VCaP (cell line): ENCODE data around the gene MRFAP1.

Experiments used
- H3K27ac ChIP-seq: fragments of 450-650 bp; 2 replicates; pipeline ENCODE4 v1.5.1; 2017
- TF ChIP-seq, protein P1 (sequence below): fragments of 450-650 bp; conservative IDR thresholded peaks from 2 replicates; pipeline ENCODE4 v1.5.1; 2017; ENCODE audit warnings: mild to moderate bottlenecking, moderate library complexity

MRFAP1 gene

DNA sequence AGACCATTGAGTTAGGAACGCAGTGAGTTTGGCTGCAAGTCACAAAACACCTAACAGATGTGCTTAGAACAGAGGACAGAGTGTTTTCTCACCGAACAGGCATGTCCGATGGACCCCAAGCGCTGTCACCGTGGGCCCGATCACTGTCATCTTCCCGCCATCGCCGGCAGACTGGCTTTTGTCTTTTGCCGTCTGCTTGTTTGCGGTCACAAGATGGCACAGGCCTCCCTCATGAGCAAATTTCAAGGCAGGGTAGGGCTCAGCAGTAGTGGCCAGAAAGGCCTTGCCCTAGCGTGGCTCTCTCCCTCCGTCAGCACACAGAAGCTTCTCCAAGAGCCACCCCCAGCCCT, 21.4 kb upstream of the MRFAP1 start:
- TF ChIP-seq, protein P1, sequence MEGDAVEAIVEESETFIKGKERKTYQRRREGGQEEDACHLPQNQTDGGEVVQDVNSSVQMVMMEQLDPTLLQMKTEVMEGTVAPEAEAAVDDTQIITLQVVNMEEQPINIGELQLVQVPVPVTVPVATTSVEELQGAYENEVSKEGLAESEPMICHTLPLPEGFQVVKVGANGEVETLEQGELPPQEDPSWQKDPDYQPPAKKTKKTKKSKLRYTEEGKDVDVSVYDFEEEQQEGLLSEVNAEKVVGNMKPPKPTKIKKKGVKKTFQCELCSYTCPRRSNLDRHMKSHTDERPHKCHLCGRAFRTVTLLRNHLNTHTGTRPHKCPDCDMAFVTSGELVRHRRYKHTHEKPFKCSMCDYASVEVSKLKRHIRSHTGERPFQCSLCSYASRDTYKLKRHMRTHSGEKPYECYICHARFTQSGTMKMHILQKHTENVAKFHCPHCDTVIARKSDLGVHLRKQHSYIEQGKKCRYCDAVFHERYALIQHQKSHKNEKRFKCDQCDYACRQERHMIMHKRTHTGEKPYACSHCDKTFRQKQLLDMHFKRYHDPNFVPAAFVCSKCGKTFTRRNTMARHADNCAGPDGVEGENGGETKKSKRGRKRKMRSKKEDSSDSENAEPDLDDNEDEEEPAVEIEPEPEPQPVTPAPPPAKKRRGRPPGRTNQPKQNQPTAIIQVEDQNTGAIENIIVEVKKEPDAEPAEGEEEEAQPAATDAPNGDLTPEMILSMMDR, result no peak
- H3K27ac ChIP-seq, result no peak overlapping the region

DNA sequence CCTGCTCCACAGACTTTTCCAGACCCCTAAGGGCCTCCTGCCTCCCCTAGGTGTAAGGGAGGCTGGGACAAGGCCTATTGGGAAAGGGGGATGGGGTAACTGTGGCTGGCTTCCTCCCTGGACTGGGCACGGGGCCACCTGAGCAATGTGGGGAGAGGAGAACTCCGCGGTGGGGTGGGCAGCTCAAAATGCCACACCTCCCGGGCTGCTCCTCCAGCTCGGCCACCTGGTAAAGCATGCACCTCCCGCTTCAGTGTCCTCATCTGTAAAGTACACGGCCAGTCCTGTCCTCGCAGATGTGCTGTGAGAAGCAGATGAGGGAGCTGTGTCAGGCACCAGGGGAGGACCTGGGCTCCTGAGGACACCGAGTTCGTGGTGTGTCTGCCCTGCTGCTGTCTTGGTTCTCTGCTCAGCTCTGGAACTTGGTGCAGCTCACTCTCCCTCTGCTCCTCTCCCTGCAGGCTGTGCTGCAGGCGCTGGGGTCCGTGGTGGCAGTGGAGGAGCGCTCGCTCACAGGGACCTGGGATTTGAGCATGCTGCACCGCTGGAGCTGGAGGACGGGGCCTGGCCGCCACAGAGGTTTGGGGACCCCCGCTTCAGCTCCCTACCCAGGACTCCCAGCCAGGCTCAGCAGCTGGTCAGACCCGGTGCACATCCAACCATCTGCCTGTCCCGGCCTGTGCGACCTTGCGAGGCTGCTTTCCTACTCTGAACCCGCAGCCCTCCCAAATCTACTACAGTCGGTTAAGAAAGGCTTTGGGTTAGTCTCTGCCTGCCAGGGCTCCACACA, 20.8 kb upstream of the MRFAP1 start:
- TF ChIP-seq, protein P1, result no peak
- no peak overlapping the region for H3K27ac ChIP-seq

DNA sequence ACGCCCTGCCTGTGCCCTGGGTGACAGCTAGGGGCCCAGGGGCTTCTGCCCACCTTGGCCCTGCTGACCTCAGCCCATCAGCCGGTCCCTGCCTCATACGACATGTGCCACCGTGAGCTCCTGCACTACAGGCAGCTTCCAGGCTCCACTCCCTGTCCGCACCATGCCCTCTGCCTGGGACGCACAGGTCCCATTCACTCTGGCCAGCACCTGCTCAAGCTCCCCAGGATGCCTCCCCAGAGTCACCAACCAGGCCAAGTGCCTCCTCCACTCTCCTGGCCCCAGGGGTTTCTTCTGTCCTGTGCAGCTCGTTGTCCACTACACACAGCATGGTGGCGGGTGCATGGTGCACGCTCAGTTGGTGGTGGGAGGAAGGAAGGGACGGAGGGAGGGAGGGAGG, 20.2 kb upstream of the MRFAP1 start:
- TF ChIP-seq, protein P1, result no peak
- H3K27ac ChIP-seq, result no peak overlapping the region

DNA sequence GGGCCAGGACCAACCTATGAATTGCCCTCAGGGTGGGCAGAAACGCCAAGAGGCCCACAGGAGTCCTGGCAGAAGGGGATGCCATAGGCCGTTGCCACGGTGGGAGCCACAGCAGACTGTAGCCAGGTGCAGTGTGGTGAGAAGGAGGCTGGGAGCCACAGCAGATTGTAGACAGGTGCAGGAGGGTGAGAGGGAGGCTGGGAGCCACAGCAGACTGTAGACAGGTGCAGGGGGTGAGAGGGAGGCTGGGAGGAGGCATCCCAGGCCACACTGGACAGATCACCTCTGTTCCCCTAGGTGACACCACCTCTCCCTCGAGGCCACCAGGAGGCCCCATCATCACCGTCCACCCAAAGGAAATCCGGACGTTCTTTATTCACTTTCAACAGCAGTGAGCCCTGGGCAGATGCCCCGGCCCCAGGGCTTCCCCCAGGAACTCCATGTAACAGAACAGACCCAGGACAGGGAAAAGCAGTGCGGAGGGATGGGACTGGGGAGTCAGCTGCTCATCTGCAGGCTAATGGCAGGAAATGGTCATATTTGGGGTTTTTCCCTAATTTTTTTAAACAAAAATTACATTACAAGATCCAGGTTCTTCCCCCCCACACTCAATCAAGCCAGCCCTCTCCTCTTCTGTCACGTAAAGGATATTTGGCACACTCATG, 19.5 kb upstream of the MRFAP1 start:
- no peak overlapping the region for H3K27ac ChIP-seq
- TF ChIP-seq, protein P1, result no peak

DNA sequence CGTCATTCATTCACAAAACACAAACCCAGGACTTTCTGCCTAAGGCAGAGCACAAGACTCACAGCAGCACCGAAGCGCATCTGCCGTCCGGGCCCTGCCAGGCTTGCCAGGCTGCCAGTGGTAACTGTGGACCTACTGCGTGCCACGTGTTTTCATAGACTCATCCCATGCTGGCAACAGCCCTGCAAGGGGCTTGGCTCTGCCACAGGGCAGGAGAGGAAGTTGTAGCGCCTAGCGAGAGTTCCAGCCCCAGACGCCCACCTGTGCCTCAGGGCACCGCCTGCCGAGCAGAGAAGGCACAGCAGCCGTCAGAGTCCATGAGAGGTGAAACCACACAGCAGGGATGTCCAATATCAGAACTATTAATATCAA, 18.9 kb upstream of the MRFAP1 start:
- TF ChIP-seq, protein P1, result no peak
- H3K27ac ChIP-seq, result no peak overlapping the region

DNA sequence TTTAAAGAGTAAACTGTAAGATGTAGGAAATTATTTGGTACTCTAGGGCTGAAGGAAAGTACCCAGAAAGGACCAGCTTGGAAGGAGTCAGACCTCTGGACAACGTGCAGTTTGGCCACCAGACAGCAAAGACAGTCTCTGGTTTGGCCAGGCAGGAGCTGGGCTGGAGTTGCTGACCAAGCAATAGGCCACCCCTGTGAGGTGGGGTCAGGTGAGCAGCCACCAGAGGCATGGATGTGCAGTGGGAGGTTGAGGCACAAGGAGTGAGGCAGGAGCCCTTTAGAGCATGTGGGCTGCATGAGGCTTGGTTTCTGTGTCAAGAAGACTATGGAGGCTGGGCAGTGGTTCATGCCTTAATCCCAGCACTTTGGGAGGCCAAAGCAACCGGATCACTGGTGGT, 17.7 kb upstream of the MRFAP1 start:
- TF ChIP-seq, protein P1, result no peak
- no peak overlapping the region for H3K27ac ChIP-seq

DNA sequence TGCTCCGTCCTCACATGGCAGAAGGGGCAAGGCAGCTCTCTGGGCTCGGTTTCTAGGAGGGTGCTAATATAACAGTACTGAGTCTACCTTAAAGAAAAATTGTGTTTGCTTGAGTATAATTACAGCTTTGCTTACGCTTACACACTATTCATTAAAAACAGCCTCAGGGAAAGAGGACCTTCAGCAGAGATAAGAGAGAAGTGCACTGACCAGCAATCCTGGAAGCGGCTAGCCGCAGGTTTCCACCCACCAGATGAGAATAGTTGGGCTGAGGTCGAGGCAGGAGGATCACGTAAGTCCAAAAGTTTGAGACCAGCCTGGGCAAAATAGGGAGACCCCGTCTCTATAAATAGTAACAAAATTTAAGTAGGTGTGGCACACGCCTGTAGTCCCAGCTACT, 15.2 kb upstream of the MRFAP1 start:
- no peak overlapping the region for H3K27ac ChIP-seq
- TF ChIP-seq, protein P1, result no peak
